NCI-H1694 treated with DMSO at 0.1 percent for 48 hours (cell line): ENCODE measurements around the gene NOTCH2.
A peak's percentile ranks its signal among the peaks of the same experiment; 100 is the strongest.

Experiments
- DNase-seq: peaks from one replicate; lab custom pipeline; 2025; lab: John Stamatoyannopoulos, UW

NOTCH2 gene

DNA sequence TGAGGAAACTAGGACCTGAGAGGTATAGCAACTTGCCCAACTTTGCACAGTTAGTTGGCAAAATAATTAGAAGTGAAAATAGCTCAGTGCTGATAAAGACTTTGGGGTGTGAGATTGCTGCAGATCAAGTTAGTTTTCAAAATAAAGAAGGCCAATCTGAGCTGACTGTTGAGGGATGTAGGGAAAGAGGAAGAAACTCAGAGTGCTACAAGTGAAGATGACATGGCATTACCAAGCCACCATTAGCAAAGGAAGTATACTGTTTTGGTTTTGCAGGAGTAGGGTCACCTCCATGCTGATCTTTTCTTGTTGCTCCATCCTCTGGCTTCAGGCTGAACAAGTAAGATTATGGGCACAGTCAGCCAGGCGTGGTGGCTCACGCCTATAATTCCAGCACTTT, 94.5 kb downstream of the NOTCH2 start:
- no peak for DNase-seq

DNA sequence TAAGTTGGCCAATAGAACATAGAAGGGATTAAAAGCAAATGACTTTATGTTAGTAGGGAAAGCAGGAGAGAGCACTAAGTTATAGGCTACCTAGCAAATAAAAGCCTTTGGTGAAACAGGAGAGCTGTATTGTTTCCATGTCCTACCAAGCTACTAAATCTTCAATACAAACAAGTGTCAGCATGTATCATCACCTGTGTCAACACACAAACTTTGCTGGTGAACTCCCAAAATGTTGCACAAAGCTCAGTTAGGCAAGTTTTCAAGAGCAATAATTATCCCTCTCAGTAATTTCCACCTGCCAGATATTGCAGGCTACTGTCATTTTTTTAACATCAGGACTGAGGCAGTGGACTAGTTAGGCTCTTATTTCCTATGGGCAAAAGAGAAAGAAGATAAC, 95.4 kb downstream of the NOTCH2 start:
- no peak for DNase-seq

DNA sequence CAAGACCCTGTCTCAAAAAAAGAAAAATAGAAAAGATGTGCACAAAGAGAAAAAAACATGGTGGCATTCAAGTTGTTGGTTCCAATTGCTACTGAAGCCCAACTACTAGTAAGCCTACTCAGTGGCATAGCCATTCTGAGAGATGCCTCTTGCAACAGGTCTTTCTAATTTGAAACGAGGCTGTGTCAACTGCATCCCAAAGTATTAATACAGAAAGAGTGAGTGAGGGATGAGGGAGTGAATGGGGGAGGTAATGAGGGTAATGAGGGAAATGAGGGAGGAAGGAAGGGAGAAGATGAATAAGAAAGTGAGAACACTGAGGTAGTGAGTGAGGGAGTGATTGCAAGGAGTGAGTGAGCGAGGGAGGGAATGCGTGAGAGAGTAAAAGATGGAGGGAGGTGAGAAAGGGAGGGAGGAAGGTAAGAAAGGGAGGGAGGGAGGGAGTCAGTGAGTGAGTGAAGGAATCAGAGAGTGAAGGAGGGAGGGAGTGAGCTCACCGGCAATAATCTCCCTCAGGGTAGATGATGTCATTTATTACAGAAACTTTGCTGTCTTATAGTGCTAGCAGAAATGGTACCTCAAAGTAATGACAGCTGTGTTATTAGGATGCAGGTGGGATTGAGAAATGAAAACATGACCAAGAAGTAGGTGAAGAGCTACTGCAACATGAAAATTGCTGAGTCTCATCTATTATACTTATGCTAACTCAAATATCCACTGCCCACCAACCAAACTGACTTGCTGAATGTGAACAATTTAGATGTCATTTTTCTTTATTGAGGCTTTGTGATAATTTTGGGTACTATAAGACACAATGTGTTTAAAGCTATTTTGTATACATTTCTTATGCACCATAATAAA, 97.5 kb downstream of the NOTCH2 start:
- DNase-seq = no peak

- DNase-seq = no peak
Measured at GRCh38 chr1:119968601-119969000, 100.9 kb downstream of the NOTCH2 start.

DNA sequence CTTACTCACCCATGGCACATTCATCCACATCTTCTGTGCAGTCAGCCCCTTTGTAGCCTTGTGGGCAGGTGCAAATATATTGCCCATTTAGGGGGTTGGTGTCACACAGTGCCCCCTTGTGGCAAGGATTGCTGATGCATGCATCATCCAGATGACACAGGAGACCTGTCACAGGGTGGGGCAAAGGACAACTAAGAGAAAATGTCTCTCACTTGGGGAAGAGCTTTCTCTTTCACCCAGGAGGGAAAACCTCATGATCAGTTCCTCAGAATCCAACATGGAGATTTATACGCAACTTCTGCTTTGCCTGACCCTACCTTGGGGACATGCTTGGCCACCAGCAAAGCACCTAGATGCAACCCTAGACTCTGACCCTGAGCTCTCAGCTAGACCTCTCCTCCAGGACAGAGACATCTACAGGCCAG, 101.4 kb downstream of the NOTCH2 start:
- DNase-seq = peak; percentile 3

DNA sequence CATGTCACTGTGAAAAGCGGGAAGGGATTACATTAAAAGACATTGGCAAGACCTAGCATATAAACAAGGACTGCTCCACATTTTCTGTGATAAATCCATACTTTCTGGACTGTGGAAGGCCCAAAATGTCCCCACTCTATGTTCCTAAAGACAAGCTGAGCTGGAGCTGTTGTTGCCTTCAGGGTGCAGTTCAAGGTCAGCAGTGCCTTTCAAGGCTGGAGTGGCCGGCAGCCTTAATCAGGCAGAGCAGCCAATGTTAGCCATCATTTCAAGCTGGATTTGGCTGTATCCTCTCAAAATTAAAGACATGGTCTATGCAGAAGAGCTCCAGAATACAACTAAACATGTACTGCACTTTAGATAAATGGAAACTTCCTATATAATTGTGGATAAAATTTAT, 102.8 kb downstream of the NOTCH2 start:
- no peak for DNase-seq

DNA sequence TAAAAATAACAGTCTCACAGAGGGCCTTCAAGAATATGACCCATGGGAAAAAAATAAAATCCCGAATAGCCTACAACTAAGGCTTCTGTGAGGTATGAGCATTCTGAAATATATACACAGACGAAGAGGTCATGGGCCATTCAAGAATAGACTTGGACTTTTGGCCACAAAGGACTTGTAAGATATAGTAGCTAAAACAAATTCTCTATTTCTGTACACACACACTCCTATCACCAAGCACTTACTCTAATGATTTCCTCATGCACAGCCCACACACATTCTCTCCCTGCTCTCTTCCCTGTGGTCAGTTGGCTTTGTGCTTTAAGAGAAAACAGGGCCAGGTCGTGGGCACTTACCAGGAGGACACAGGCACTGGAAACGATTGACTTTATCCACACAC, 103.4 kb downstream of the NOTCH2 start:
- DNase-seq = no peak

DNA sequence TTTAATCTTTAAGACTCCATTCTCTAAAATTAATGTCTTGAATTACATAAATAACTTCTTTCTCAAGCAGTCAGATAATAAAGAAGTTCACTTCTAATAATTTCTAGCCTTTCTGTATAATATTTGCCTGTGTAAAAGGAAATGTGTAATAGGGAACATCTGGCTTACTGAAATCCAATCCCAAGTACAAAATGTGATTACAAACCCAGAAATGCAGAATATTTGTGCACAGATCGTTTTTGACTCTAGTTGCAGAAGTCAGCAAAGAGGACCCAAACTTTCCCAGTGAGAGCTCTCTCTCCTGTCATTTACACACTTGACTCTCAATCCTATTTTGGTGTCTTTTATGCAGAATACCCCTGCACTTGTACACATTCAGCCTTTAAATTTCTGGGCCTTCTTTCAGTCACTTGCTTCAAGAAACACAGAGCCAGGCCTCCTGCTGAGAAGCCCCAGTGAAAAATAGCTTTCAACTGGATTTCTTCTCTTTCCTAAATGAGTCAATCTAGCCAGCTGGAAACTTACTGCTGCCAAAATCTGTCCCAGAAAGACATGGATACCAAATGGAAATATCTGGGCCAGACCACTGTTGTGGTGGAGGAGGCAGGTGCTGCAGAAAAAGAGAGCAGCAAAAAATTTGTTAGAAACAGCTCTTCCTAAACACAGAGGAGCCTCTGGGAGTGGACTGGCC, 104.6 kb downstream of the NOTCH2 start:
- no peak for DNase-seq

- no peak for DNase-seq
Measured at GRCh38 chr1:119962296-119962968, 107.0 kb downstream of the NOTCH2 start.

GRCh38 chr1:119960501-119960900, 109.0 kb downstream of the NOTCH2 start:
- no peak for DNase-seq

DNA sequence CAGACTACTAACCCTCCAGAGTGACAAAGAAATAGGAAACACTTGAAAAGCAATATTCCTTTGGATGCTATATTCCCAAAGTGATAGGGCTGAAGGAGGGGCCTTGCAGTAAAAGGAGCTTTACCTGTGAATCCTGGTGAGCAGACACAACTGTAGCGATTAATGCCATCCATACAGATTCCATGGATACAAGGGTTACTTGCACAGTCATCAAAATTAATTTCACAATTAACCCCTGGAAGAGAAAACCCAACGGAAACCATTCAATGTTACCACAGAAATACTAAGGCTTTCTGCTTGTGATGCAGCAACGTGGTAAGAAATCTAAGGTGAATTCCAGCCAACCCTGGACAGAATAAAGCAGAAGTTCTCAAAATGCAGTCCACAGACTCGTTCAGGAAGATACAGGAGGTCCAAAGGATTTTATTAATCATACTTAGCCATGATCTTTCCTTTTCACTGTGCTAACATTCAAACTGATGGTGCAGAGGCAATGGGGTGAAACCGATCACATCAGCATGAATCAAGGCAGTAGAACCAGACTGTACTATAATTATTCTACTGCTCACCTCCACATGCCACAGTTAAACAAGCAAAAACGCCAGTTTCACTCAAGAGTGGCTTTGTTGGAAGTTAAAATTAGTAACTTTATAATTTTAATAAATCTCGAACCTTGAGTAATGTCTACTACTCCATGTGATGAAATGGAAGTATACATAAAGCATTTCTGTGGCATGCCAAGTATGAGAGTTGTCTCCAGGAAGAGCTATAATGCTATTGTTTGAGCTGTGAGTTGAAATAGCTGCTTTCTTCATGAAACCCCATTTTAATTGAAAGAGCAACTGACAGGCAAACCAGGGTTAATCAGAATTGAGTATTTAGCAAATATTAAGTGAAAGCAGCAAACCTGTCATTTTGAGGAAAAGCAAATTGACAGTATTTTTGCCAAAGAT, 109.9 kb downstream of the NOTCH2 start:
- no peak for DNase-seq

GRCh38 chr1:119958223-119958622, 111.2 kb downstream of the NOTCH2 start:
- DNase-seq = no peak

- no peak for DNase-seq
Measured at GRCh38 chr1:119956306-119956705, 113.2 kb downstream of the NOTCH2 start.

GRCh38 chr1:119954476-119955422, 114.7 kb downstream of the NOTCH2 start:
- no peak for DNase-seq

DNA sequence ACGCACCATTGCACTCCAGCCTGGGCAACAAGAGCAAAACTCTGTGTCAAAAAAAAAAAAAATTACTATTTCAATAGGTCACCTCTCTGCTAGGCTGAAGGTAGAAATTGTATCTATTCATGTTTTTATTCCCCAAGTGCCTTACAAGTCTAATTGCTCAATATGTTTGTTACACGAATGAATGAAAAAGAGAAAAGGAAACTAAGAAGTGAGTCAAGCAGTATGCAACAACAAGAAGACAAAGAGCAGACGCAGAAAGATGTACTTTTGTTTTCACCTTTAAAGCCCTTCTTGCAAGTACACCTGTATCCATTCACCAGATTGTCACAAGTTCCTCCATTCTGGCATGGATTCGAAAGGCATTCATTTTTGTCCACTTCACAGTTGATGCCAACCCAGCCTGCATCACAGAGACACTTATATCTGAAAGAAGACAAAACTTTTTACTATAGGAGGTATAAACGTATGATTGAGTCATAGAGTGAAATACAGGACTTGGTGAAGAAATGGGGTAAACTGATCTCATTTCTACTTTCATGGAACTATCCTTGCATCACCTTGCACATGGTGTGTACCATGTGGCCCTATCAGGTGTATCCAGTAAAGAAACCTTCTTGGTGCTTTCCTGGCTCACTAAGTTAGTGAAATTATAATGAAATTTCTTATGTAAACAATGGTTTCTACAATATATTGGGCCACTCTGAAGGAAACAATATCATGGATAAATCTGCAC, 116.0 kb downstream of the NOTCH2 start:
- no peak for DNase-seq

DNA sequence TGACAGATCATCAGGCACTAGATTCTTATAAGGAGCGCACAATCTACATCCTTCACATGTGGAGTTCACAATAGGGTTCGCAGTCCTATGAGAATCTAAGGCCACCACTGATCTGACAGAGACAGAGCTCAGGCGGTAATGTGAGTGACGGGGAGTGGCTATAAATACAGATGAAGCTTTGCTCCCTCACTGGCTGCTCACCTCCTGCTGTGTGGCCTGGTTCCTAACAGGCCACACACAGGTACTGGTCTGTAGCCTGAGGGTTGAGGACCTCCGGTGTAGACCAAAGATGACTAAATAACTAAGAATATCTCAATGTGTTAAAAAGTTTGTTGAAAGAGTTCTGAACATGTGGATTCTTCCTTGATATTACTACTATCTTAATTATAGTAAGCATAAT, 117.0 kb downstream of the NOTCH2 start:
- no peak for DNase-seq

DNA sequence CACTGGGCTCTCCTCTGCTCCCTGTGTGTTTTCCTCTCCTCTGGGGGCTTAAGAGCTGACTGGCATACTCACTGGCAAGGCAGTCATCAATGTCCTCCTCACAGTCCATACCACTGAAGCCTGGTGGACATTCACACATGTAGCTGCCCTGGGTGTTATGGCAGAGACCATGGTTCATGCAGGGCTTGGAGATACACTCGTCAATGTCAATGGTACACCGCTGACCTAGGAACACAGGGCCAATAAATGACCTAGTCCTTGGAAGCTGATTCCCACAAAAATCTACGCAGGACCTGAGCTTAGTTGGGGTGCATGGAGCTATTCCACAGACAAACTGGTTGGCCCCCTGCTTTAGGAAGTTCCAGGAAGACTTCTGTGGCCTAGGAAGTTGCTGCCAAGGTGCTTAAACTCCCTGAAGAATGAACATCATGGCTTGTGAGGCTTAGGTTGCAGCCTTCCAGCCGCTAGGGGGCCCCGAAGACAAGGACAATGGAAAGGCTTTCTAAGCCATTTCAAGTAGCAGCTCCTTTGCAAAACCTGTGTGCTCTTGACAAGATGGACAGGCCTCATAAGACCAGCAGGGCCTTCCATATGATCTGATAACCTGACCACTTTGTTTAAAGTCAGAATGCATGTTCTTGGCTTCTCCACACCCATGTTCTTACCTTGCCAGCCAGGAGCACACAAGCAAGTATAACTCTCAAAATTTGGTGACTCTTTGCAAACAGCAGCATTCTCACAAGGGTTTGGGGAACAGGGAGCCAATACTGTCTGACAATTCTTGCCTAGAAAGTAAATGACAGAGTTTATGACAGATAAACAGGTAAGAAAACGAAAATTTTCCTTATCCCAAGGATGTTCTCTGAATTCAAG, 120.9 kb downstream of the NOTCH2 start:
- DNase-seq = peak; percentile 35

- DNase-seq = no peak
Measured at GRCh38 chr1:119947468-119947867, 122.0 kb downstream of the NOTCH2 start.

- DNase-seq = no peak
Measured at GRCh38 chr1:119946724-119947123, 122.7 kb downstream of the NOTCH2 start.
